ENCODE results near the gene TYMP. TPM values are rescaled to one million over a fixed set of nuclear protein-coding genes. Genes with fewer than 3 reads are reported as not detected.

Gene TYMP, protein sequence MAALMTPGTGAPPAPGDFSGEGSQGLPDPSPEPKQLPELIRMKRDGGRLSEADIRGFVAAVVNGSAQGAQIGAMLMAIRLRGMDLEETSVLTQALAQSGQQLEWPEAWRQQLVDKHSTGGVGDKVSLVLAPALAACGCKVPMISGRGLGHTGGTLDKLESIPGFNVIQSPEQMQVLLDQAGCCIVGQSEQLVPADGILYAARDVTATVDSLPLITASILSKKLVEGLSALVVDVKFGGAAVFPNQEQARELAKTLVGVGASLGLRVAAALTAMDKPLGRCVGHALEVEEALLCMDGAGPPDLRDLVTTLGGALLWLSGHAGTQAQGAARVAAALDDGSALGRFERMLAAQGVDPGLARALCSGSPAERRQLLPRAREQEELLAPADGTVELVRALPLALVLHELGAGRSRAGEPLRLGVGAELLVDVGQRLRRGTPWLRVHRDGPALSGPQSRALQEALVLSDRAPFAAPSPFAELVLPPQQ
- 113 and 148 TPM in 2 replicates for total RNA-seq

DNA sequence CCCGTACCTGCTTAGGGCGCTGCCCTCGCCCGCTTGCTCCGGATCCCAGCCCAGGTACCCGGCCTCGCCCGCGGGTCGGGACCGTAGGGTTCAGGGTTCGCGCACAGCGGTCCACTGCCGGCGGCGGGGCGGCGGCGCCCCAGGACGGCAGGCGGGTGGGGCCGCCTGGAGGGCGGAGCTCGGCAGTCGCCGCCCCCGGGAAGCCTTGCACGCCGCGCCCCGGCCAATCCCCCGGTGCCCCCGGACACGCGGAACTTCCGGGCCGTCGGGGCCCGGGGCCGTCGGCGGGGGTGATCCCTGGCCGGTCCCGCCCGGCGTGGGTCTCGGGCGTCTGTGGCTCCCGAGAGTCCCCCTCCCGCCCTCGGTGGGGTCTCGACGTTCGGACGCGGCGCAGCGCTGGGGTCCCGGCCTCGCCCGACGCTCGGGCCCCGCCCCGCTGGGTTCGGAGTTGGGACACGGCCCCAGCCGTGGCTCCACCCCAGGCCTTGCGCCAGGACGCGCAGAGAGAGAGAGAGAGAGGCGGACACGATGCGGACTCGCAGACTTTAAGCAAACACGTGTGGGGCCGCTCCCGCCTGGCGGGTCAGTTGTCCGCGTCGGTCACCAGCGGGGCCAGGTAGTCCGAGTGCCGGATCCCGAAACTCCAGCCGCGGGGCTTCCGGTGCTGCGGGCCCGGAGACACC, at the start of gene TYMP:
TSS of gene TYMP (minus strand) at position 116 of the 683 bp plus-strand sequence. CDS start 303 bp downstream, outside the sequence.

DNA sequence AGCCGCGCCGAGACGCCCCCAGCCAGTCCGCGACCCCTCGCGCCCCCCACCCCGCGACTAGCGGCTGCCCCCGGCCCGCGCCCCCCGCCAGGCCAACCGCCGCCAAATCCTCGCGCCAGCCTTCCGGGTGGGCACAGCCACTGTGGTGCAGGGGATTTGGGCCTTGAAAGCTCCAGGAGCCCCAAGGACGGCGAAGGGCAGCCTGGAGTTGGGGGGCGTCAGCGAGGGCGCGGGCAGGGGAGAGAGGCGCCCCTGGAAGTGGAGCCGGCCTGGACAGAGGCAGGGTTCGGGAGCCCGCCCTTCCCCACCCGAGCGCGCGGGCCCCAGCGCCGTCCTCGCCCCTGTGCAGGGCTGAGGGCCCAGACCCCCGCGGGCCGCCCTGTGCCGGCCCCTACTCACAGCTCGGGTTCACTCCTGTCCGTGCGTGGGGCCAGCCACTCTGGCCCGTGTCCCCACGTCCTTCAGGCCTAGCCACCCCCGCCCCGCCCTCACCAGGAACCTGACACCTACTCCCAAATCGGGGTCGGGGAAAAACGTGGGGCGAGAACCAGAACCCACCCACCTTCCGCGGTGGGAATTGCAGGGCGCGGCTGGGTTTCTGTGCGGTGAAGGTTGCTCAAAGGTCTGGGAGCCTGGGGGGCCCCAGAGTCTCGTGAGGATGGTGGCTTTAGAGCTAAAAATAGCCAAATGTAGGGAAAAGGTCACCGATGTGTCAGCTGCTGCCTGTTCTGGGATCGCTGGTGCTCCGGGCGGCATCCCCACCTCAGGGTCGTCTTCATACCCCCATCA, 48.4 kb upstream of the TYMP start, which contains the start of gene CPT1B:
TSS of gene CPT1B (minus strand) at position 441 of the 789 bp plus-strand sequence. CDS start 512 bp downstream, outside the sequence.

DNA sequence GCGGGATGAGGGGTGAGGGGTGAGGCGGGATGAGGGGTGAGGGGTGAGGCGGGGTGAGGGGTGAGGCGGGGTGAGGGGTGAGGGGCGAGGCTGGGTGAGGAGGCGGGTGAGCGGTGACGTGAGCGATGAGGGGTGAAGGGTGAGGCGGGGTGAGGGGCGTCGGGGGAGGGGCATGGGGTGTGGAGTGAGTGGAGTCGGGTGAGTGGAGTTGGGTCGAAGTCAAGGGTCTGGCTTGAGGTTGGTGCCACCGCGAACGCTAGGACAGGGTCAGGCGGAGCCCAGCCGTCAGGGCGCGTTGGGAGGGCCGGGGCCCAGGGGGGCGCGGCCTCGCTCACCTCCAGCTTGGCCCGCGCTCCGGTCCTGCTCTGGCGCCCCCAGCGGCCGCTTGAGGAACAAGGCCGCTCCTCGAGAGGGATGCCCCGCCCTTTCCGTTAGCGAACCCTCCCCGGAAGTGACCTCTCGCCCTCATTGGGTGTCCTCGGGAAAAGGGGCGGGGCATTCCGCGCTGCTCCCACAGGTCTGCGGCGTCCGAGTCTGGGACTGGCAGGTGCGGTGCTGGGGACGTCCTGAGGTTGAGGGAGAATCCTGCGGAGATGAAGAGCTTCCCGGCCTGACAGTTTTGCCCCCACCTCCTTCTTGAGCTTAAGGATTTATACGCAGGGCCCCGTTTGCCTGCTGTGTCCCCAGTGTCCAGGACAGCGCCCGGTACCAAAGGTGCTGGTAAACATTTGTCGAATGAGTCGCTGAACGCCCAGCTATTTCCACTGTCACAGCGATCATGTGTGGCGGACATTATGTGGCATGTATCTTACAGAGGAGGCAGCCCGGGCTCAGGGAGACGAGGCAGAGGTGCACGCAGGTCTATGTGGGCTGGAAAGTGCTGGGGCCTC, 33.0 kb upstream of the TYMP start, which contains the start of gene SYCE3:
TSS of gene SYCE3 (minus strand) at position 397 of the 890 bp plus-strand sequence. CDS start 6,514 bp downstream, outside the sequence.

DNA sequence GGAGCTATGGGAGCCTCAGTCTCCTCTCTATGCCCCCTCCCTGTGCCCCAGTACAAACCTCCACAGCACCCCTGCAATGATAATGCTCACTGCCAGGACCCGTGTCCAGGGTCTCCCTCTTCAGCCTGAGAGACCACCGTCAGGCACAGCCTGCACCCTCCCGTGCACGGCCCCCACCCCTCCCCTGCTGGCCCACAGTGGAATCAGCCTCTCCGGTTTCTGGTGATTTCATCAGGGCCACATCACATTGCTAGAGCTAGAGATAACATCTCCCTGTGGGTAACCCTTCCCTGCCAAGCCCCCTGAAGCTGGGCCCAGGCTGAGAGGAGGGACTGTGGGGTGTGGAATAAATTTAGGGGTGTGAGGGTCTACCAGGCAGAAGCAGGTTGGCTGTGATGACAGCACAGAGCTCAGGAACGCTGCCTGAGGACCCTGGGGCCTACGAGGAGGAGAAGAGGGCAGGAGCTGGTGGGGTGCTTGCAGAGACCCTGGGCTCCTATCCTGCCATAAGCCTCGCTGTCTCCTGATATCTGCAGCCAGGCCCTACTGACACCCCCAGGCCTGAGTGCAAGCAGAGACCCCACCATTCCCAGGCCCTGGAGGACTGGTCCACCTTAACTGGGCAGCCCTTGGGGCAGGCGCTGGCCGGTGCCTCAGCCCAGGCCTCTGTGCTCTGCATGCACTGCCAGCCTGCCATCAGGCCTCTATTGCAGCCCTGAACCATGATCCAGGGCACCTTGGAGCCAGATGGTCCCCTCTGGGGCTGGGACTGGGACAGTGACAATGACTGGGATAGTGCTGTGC, 15.9 kb upstream of the TYMP start, which contains the start of gene KLHDC7B:
TSS of gene KLHDC7B (plus strand) at position 378 of the 804 bp plus-strand sequence. CDS start at position 723, 345 bp downstream.

DNA sequence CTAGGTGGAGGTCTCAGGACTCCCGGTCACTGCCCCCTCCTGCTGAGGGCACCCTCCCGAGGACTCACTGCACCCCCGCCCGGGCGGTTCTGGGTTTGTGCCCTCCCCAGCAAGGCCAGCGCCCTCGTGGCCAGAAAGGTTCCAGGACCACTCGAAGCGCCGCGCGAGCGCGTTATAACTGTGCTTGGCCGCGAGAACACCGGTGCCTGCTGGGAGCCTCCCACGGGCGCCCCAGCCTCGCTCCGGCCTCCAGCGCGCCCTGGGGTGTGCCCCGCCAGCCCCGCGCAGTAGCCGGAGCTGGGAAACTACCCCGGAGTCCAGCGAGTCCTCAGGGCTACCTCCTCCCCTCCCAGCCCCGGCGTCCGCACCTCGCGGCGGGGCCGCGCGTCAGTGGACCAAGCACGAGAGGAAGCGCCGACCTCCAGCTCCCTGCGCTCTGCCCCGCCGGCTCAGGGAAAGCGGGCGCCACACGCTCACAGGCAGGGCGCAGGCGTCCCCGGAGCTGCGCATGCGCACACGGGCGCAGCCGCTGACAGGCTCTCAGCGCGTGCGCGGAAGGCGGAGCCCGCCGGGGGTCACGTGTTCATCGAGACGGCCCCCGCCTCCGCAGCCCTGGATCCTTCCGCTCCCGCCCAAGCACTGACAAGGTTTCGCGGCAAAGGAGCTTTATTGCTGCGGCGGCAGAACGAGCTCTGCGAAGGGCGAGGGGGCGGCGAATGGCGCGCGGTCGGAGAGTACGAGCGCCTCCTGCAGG, 4.5 kb downstream of the TYMP start, which contains the start of gene SCO2:
TSS of gene SCO2 (minus strand) at position 495 of the 754 bp plus-strand sequence. CDS start 1,187 bp downstream, outside the sequence.

DNA sequence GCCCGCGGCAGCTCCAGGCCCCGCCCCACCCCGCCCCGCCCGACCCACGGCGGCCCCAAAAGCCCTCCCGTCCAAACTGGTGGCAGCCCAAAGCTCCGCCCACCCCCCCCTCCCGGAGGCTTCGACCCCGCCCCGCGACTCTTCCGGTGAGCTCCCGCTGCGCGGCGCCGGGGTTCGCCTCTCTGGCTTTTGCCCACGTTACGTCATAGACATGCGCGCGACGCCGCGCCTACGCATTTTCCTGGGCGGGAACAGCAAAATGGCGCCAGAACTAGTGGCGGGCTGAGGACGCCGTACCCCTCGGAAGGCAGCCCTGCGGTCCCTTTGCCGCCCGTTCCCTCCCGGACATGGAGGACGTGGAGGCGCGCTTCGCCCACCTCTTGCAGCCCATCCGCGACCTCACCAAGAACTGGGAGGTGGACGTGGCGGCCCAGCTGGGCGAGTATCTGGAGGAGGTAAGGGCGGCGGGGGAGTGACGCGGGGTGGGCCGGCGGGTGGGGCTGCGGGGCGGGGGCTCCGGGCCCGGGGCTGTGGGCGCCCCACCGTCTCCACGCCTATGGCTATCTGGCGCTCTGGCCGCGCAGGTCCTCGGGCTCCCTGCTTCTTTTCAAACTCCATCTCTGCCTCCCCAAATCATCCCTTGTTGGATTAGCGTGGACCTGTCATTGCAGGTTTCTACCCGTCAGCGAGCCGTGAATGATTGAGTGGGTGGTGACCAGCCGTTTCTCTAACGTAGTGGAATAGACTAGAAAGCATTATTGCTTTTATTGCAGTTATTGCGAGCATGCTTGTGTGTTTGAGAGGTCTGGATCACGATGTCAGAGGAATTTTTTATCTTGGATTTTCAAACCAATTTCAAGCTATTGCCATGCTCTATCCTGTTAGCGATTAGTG, 21.6 kb downstream of the TYMP start, which contains the start of gene NCAPH2:
TSS of gene NCAPH2 (plus strand) at position 234 of the 894 bp plus-strand sequence. CDS start at position 348, 114 bp downstream.

DNA sequence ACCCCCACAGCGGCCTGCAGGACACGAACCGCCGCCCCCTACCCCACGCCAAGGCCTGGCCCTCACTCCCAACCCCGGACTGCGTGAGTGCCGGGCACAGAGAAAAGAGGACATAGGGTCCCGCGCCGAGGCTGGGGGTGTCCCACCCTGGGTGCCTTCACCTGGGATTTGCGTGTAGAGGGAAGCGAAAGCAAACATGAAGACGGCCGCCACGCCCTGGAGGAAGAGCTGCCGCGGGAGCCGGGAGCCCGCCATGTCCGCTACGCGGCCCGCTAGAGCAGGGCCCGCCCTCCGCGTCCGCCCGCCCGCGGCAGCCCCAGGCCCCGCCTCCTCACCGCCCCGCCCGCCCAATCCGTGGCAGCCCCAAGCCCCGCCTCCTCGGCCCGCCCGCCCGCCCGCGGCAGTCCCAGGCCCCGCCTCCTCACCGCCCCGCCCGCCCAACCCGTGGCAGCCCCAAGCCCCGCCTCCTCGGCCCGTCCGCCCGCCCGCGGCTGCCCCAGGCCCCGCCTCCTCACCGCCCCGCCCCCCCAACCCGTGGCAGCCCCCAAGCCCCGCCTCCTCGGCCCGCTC, 22.3 kb downstream of the TYMP start, which contains the start of gene LMF2:
TSS of gene LMF2 (minus strand) at position 282 of the 570 bp plus-strand sequence. CDS start at position 255, 27 bp downstream.

DNA sequence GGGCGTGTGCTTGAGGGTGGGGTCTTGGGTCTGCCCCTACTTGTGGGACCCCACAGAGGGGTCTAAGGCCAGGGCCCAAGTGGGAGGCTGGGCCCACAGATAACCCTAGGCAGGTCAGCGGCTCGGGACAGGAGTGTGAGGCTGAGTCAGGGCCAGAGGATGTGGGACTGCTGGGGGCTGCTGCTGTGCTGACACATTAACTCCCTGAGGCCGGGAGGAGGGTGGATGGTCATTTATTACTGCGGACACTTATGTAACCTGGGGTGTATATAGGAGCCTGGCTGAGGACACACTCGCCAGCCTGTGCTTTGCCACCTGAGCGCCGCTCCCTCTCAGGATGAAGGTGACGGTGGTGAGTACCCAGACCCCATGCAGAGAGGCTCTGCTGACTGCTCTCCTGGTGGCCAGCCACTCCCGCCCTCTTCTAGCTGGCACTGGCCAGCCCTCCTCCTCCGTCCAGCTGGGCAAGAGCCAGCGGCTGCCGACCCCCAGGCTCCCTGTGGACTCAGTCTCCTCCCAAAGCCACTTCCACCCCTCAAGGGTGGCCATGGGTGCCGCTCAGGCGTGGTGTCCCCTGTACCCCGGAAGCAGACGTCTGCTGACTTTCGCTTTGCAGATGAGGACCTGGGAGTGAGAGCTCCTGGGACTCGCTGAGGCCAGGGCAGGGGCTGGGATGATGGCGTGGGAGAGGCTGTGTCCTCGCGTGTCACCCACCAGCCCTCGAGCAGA, 43.1 kb downstream of the TYMP start, which contains the start of gene MIOX:
TSS of gene MIOX (plus strand) at position 299 of the 729 bp plus-strand sequence. CDS start at position 338, 39 bp downstream.

DNA sequence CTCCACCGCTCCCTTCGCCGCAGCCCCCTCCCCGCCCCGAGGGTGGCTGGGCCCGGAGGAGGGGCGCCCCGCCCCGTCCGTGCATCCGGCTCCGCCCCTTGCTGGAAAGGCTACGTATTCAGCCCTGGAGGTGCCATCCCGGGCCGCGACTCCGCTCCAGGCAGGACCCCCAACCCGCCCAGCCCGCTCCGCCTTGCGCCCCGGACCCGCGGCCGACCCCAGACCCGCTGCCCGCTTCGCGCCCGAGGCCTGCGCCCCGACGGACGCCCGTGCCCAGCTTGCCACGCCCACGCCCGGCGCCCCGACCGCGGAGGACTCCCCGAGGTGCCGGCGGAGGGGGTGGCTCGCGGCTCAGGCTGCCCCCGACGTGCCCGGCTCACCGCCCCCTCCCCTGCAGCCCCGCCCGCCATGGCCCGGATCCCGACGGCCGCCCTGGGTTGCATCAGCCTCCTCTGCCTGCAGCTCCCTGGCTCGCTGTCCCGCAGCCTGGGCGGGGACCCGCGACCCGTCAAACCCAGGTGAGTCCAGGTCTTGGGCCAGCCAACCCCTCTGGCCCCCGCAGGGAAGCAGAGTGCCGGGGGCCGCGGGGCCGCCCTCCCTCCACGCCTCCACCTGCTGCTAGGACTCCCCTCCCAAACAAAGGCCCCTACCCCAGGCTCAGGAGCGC, 48.2 kb downstream of the TYMP start, which contains the start of gene ADM2:
TSS of gene ADM2 (plus strand) at position 104 of the 667 bp plus-strand sequence. CDS start at position 409, 305 bp downstream.

Other genes starting within 250 kb of the TYMP start
- gene PLXNB2, start 222.4 kb downstream of the TYMP start, total RNA-seq = 96.0 and 396 TPM in 2 replicates
- gene DENND6B, start 203.0 kb downstream of the TYMP start, total RNA-seq = 0.68 and 2.3 TPM in 2 replicates
- 43.1 and 67.0 TPM in 2 replicates for gene PPP6R2, start 186.7 kb downstream of the TYMP start, total RNA-seq
- gene SBF1, start 55.0 kb downstream of the TYMP start, total RNA-seq = 116 and 181 TPM in 2 replicates
- gene ADM2, start 48.5 kb downstream of the TYMP start, total RNA-seq = 6.2 and 23.1 TPM in 2 replicates
- 0.14 TPM in 1 of 2 replicates, not detected in the other for gene MIOX, start 43.2 kb downstream of the TYMP start, total RNA-seq
- gene LMF2, start 22.3 kb downstream of the TYMP start, total RNA-seq = 11.6 and 37.9 TPM in 2 replicates
- gene NCAPH2, start 21.8 kb downstream of the TYMP start, total RNA-seq = 18.4 and 27.0 TPM in 2 replicates
- 2.1 and 3.8 TPM in 2 replicates for gene SCO2, start 4.4 kb downstream of the TYMP start, total RNA-seq
- gene KLHDC7B, start 15.9 kb upstream of the TYMP start, total RNA-seq = 1.0 and 3.9 TPM in 2 replicates
- 0.28 TPM in 1 of 2 replicates, not detected in the other for gene SYCE3, start 32.9 kb upstream of the TYMP start, total RNA-seq
- 1.7 and 14.2 TPM in 2 replicates for gene CPT1B, start 48.4 kb upstream of the TYMP start, total RNA-seq
- gene CHKB, start 52.8 kb upstream of the TYMP start, total RNA-seq = 21.1 and 21.9 TPM in 2 replicates
- gene MAPK8IP2, start 70.8 kb upstream of the TYMP start, total RNA-seq = 1.0 and 1.8 TPM in 2 replicates
- 13.0 and 50.1 TPM in 2 replicates for gene ARSA, start 98.1 kb upstream of the TYMP start, total RNA-seq
- 1.4 and 6.3 TPM in 2 replicates for gene SHANK3, start 142.8 kb upstream of the TYMP start, total RNA-seq
- gene ACR, start 208.2 kb upstream of the TYMP start, total RNA-seq = under 0.01 and 0.14 TPM in 2 replicates

All from nasal cavity respiratory epithelium epithelial cell of viscerocranial mucosa (primary cell).